Natural killer cell (primary cell): ENCODE measurements around the gene TMTC2. TPM values are rescaled to one million over a fixed set of nuclear protein-coding genes. Genes with fewer than 3 reads are reported as not detected.

Experiments
- ATAC-seq, 3 donors: fragments of 150-1000 bp in 2 of 3; fragments of 200-7000 bp in 1 of 3; cut with Tn5 transposase; 1 replicate in 1 of 3; 2 replicates in 2 of 3; pipeline ENCODE4 v1.10.0; 2021; ENCODE audit warnings: mild to moderate bottlenecking in 2 of 3, moderate library complexity in 2 of 3
- DNase-seq, 2 donors: peaks; one replicate each; pipeline versions ENCODE4 v3.0.0 to v3.0.0-alpha.2; 2013 to 2021; ENCODE audit warnings: mixed read lengths in 1 of 2
- H3K27ac ChIP-seq: one replicate; pipeline ENCODE4 v1.5.1; 2013; ENCODE audit warnings: mild to moderate bottlenecking, low read length
- H3K27me3 ChIP-seq: one replicate; pipeline ENCODE4 v1.6.1; 2013; ENCODE audit warnings: low read length; ENCODE audit not compliant: control insufficient read depth, insufficient read depth
- H3K36me3 ChIP-seq: one replicate; pipeline ENCODE4 v1.6.1; 2013; ENCODE audit warnings: low read length; ENCODE audit not compliant: control insufficient read depth, insufficient read depth
- H3K4me1 ChIP-seq: one replicate; pipeline ENCODE4 v1.6.1; 2013; ENCODE audit warnings: low read length; ENCODE audit not compliant: control insufficient read depth, insufficient read depth
- H3K4me3 ChIP-seq: one replicate; pipeline ENCODE4 v1.5.1; 2013; ENCODE audit warnings: low read length
- H3K9me3 ChIP-seq: one replicate; pipeline ENCODE4 v1.6.1; 2013; ENCODE audit warnings: low read length; ENCODE audit not compliant: control insufficient read depth, insufficient read depth
- H3K27ac Mint-ChIP-seq, 2 donors: one replicate each; pipeline ENCODE4 v1.8.0; 2022; ENCODE audit warnings: mild to moderate bottlenecking in 2 of 2, mixed read lengths in 2 of 2, moderate library complexity in 1 of 2
- H3K27me3 Mint-ChIP-seq, 2 donors: one replicate each; pipeline ENCODE4 v1.8.0; 2022; ENCODE audit warnings: low read depth in 2 of 2, mixed read lengths in 2 of 2
- H3K36me3 Mint-ChIP-seq: one replicate; pipeline ENCODE4 v1.8.0; 2022; ENCODE audit warnings: mixed read lengths
- H3K4me1 Mint-ChIP-seq, 2 donors: one replicate each; pipeline ENCODE4 v1.8.0; 2022; ENCODE audit warnings: mixed read lengths in 2 of 2
- H3K4me3 Mint-ChIP-seq: one replicate; pipeline ENCODE4 v1.8.0; 2022; ENCODE audit warnings: mild to moderate bottlenecking, moderate library complexity, mixed read lengths
- H3K9me3 Mint-ChIP-seq, 2 donors: one replicate each; pipeline ENCODE4 v1.8.0; 2022; ENCODE audit warnings: mixed read lengths in 2 of 2
- CTCF ChIP-seq: fragments of 200-600 bp; IDR thresholded peaks from one replicate; pipeline ENCODE4 v1.8.0; 2022; ENCODE audit warnings: antibody characterized with exemption
- WGBS: methylation state at CpG from one replicate; pipeline ENCODE4 v1.1.7; 2013; ENCODE audit warnings: missing lambda C conversion rate; ENCODE audit not compliant: insufficient coverage; 5-methylcytosine and 5-hydroxymethylcytosine counted together
- intact Hi-C: fragments of 100-400 bp; cut with micrococcal nuclease; formaldehyde crosslinking; loops from one replicate; pipeline ENCODE4 v1.14.2; 2022
- total RNA-seq, 4 donors: library from RNA; stranded (reverse); fragments of 120-200 nt in 1 of 4; gene quantifications; one replicate each; pipeline versions ENCODE4 v1.2.3 to v1.2.4, GENCODE V29; 2013 to 2022

The TMTC2 gene
- total RNA-seq, 3 donors from 2014 or later (not counting 1 experiment from before 2014, with no cell fraction given), result 1.4 to 2.3 (median 1.6) TPM

DNA sequence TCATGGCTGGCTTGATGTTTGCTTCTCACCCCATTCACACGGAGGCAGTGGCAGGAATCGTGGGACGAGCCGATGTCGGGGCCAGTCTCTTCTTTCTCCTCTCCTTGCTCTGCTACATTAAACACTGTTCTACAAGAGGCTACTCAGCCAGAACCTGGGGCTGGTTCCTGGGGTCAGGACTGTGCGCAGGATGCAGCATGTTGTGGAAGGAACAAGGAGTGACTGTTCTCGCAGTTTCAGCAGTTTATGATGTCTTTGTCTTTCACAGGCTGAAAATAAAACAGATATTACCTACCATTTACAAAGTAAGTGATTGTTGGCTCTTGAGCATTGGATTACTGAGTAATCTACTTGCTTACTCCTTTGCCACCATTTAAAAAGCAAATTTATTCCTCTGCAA lies 170.6 kb downstream of the TMTC2 start:
- 100% methylated on average over 5 of the region's 7 CpGs for WGBS
- no peak overlapping the region for H3K27ac ChIP-seq
- Mint-ChIP-seq H3K36me3 (no peaks in the 10 kb centered on the region), H3K9me3 (peaks cover 5% of the 10 kb centered on the region in 2 donors), H3K4me1 (no peaks in the 10 kb centered on the region), H3K4me3 (no peak overlapping the region), H3K27me3 (no peaks in the 10 kb centered on the region), H3K27ac (no peak overlapping the region)
- no peak for TF ChIP-seq CTCF
- H3K9me3 ChIP-seq, result no peaks in the 10 kb centered on the region
- ATAC-seq (no peak), DNase-seq (no peak)
- H3K4me1 ChIP-seq, result no peaks in the 10 kb centered on the region
- no peak overlapping the region for H3K4me3 ChIP-seq
- intact Hi-C loops, result no loop called here
- no peaks in the 10 kb centered on the region for H3K36me3 ChIP-seq
- H3K27me3 ChIP-seq, result no peaks in the 10 kb centered on the region

DNA sequence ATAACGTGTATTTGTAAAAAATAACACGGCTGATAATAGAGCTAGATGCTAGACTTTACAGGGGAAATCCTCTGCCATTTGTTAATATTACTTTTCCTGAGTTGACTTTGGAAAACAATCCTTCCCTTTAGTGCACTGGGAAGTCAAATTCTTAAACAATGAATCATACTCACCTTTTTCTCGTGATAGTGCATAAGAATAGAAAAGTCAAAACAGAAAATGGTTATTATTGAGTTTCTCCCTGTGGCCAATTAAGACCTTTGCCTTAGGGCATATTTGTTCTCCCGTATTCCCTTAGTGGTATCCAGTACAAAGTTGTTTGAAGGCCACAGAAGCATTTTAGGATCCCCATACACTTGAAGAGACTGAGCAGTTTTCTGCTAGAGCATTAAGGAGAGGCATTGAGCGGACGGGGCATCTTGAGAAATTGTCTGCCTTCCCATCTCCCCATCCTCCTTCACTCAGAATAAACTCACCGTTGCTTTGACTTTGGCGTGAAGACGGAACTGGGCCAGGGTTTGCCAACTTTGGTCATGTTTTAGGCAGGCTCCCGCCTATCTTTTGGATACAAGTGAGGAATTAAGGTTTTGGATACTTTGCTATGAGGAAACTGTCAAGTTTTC lies 171.3 kb downstream of the TMTC2 start:
- H3K27me3 ChIP-seq, result no peaks in the 10 kb centered on the region
- Mint-ChIP-seq H3K27ac (no peak overlapping the region), H3K27me3 (no peaks in the 10 kb centered on the region), H3K9me3 (peaks cover 5 to 6% of the 10 kb centered on the region in 2 donors), H3K4me3 (no peak overlapping the region), H3K36me3 (no peaks in the 10 kb centered on the region), H3K4me1 (no peaks in the 10 kb centered on the region)
- intact Hi-C loops, result no loop called here
- no peak overlapping the region for H3K4me3 ChIP-seq
- H3K9me3 ChIP-seq, result no peaks in the 10 kb centered on the region
- no peak for TF ChIP-seq CTCF
- ATAC-seq (no peak), DNase-seq (no peak)
- WGBS, result 92% methylated on average over 8 of the region's 10 CpGs
- no peak overlapping the region for H3K27ac ChIP-seq
- H3K4me1 ChIP-seq, result no peaks in the 10 kb centered on the region
- no peaks in the 10 kb centered on the region for H3K36me3 ChIP-seq

DNA sequence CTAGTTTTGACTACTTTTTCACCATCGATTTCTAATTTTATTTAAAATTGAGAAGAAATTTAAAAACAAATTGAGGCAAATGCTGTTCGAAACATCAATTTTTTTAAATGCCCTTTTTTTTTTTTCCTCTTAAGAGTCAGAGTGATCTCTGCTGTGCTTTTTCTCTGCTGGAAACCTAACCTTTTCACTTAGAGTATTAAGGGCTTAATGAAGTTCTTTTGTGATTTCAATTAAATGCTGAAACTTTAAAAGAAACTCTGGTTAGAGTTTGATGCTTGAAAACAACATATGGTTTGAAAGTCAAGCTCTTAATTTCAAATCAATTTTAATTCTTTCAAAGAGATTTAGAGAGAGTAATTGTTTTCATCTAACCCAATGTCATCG lies 171.8 kb downstream of the TMTC2 start:
- Histone ChIP-seq H3K9me3 (no peaks in the 10 kb centered on the region), H3K36me3 (no peaks in the 10 kb centered on the region), H3K27ac (no peak overlapping the region), H3K27me3 (no peaks in the 10 kb centered on the region), H3K4me3 (no peak overlapping the region), H3K4me1 (no peaks in the 10 kb centered on the region)
- DNase-seq, result no peak
- no peaks in the 10 kb centered on the region for H3K4me1 Mint-ChIP-seq
- intact Hi-C loops, result no loop called here
- WGBS, result 94% methylated on average over 3 of the region's 3 CpGs
- H3K9me3 Mint-ChIP-seq, result peaks cover 5 to 8% of the 10 kb centered on the region in 2 donors
- no peak overlapping the region for H3K27ac Mint-ChIP-seq
- TF ChIP-seq CTCF, result no peak
- no peak overlapping the region for H3K4me3 Mint-ChIP-seq
- no peaks in the 10 kb centered on the region for H3K36me3 Mint-ChIP-seq
- H3K27me3 Mint-ChIP-seq, result no peaks in the 10 kb centered on the region
- no peak for ATAC-seq
